Measurements from ENCODE around the gene ATN1.

ATN1 gene

GRCh38 chr12:6975297-6976032 is 47.7 kb downstream of the ATN1 start:
- DNase-seq (ENCODE audit: low read depth): no peak

GRCh38 chr12:6977653-6978052 is 49.9 kb downstream of the ATN1 start:
- no peak for DNase-seq (ENCODE audit: low read depth)

- no peak for DNase-seq (ENCODE audit: low read depth)
Observed at GRCh38 chr12:6978188-6978587, 50.4 kb downstream of the ATN1 start.

- no peak for DNase-seq (ENCODE audit: low read depth)
Observed at GRCh38 chr12:6978611-6979011, 50.9 kb downstream of the ATN1 start.

- DNase-seq (ENCODE audit: low read depth): no peak
Observed at GRCh38 chr12:6979021-6979420, 51.3 kb downstream of the ATN1 start.

- DNase-seq (ENCODE audit: low read depth): no peak
Observed at GRCh38 chr12:6979453-6979852, 51.7 kb downstream of the ATN1 start.

GRCh38 chr12:6980075-6980474 is 52.3 kb downstream of the ATN1 start:
- no peak for DNase-seq (ENCODE audit: low read depth)

- no peak for DNase-seq (ENCODE audit: low read depth)
Observed at GRCh38 chr12:6980740-6981139, 53.0 kb downstream of the ATN1 start.

- no peak for DNase-seq (ENCODE audit: low read depth)
Observed at GRCh38 chr12:6981152-6982052, 53.6 kb downstream of the ATN1 start.

GRCh38 chr12:6982532-6982931 is 54.8 kb downstream of the ATN1 start:
- no peak for DNase-seq (ENCODE audit: low read depth)

- no peak for DNase-seq (ENCODE audit: low read depth)
Observed at GRCh38 chr12:6987956-6988553, 60.3 kb downstream of the ATN1 start.

All from activated T-helper 9 cell treated with anti-CD3 and anti-CD28 coated beads, Interleukin-2, amount 50 U/mL, for 16 hours (primary cell).